Left hindlimb (tissue), 1 donor: ENCODE measurements around the gene ARL15.

Experiments used
- DNase-seq: peaks from one replicate; pipeline ENCODE4 v3.0.0-alpha.2; 2018

The ARL15 gene

DNA sequence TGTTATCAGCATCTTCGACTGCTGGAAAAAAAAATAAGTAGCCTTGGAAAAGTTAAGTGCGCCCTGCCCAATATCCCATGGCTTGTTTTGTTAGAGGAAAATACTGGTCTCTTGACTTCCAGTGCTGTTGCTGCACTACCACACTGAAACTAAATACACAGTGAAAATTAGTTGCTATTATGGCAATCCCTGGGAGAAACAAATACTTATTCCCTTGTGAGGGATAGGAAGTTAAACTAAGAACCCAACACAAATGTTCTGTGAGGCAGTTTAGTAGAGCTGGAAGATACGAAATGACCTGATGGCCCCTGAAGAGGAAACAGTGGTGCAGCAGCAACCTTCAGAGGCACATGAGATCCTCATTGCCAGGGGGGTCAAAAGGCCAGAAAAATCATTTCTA, 164.0 kb downstream of the ARL15 start:
- DNase-seq: no peak

DNA sequence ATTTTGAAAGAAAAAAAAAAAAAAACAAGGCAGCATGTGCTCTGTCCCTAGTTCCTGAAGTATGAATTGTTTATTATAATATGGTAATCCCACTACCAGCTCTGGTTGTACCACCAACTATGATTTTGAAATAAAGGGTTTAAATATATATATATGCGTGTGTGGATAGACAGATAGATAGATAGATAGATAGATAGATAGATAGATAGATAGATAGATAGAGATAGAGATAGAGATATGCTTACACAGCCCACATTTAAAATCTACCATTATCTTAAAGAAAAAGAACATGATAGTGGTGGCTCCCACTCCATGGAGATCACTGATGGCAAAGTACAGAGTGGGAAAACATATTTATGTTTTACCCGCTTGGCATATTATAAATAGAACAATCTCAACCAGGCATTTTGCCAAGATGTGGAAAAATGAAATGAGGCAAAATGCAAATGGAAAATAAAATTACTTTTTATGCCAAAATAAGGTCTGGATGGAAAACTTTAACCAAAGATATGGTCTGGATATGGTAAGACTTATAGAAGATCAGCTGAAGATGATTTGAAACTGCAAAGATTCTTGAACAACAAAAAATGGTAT, 170.0 kb downstream of the ARL15 start:
- DNase-seq: no peak

DNA sequence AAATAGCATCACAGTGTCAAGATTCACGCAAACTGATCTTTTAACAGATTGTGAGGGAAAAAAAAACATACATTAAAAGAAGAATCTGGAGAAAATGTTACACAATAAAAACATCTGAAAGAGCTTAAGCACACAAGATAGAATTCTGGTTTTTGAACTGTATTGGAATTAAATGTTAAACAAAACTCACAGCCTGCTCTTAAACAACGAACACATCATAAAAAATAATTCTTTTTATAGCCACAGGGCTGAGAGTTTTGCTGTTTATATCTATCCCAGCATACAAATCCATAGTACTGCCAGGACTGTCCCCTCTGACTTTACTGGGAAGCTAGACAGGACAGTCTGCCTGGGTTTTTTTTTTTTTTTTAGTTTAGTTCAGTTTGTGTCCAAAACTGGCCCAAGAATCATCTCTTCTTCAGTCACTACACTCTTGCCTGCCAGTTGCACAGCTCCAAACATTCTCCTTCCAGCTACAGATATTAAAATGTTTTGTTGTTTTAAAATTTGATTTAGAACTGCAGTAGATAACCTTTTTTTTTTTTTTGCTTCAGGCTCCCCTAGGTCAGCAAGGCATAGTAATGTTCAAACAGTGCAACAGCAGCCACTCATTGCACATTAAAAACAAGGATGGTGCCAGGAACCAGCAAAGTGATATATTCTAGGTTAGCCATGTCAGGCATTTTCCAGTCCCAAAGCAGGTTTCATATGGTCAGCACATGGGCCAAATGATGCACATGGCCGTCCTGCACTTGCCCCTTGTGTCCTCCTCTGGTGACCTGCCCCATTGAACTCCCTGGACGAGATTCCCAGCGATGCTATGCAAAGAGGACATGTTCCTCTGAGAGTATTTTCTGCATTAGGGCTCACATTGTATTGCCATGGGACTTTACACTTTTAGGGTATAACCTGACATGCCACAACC, 173.6 kb downstream of the ARL15 start:
- DNase-seq: peak; percentile 37

DNA sequence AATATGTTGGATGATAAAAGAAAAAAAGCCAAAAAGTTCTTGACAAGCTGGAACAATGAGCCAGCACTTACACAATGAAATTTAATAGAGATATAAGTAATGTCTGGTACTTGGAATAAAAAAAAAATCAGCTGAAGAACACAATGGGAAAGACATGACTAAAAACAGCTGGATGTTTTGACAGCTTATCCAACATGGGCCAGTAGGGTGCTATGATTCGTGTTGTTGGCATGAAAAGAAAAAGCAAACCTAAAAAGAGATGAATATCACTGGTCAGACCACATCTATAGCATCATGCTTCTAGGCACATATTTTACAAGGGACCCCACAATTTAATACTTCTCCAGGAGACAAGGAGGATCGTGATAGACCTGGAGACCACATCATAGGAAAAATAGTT, 175.3 kb downstream of the ARL15 start:
- no peak for DNase-seq

DNA sequence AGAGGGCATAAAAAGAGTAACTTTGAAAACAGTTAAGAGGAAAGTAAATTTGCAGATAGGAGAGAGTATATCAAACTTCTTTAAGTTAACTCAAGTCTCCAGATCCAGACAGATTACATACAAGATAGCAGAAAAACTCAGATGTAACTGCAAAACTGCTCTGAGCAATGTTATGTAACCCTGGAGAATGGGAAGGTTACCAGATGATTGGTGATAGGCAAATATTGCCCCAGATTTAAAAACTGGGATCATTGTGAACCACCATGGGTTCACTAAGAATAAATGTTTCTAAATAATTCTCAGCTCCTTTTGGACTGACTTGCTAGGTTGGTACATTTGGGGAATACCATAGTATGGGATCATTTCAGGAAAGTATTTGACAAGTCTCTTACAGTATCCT, 176.5 kb downstream of the ARL15 start:
- DNase-seq: no peak

DNA sequence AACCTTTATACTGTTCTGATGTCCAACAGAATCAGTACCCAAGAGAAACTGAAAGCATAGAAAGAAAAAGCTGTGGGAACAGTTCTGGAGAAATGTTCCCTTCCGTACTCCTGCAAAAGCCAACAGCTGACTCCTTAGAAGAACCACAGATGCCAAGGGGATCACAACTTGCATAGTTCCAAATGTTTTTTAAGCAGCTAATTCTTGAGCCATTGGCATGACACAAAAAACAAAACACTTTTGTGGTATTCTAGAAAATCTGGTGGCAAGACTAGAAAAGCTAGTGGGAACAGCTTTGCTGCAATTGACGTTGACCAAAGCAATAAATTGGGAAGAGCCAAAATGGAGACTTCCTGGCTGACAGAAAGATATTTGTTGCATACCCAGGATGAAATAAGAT, 189.9 kb downstream of the ARL15 start:
- no peak for DNase-seq

DNA sequence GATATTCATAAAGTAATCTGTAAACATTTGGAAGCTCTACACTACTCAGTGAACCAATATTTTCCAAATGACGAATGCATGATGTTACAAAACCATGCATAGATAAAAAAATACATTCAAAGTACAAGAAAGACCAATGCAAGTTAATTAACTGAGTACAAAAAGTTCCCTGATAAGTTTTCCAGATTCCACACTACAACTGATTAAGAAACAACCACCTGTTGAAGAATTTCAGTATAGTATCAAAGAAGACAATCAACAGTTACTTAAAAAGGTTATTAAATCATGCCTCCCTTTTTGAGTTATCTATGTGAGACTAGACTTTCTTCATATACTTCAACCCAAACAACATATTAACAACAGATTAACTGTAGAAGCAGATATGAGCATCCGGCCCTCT, 192.4 kb downstream of the ARL15 start:
- no peak for DNase-seq

DNA sequence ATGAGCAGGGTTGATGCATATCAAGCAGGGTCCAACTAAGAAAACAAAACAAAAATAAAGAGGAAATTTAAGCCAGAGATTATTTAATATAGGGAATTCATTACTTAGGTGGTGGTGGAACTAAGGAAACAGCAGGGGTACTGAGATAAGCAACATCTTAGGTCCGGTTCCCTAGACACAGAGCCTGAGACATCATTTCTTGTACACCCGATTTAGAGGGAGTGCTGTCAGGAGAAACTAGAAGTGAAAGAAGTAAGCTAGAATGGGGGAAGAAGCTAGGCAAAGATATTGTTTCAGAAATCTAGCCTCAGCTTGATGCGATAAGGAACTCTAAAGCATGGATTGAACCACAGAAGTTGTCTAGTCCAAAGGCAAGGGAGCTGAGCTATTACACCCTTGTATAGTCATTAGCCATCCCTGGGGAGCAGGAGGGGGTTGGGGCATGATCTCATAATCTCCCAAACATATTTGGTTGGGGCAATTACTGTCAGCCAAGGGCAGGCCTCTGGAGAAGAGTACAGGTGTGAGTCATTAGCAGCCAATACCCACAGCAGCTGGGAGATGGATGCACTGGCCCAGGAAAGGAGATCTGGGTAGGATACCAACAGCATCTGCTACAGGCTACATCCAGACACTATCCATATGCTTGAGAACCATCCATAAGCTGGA, 194.5 kb downstream of the ARL15 start:
- no peak for DNase-seq

DNA sequence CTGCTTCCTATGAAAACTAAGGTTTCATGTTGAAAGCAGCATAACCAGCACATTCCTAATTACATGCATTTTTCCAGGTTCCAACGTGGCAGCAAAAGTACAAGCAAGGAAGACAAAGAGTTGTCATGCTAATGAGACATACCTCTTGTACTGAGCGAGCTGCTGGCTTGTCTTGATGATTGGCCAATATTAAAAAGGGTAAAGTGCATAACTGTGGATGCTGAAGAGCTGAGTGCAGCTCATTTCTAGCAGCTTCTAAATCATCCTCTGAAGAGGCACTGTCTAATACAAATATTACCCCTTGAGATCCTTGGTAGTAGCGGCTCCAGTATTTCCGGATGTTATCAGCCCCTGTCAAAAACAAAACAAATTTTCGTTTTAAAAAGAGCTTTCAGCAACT, 197.3 kb downstream of the ARL15 start:
- DNase-seq: no peak

DNA sequence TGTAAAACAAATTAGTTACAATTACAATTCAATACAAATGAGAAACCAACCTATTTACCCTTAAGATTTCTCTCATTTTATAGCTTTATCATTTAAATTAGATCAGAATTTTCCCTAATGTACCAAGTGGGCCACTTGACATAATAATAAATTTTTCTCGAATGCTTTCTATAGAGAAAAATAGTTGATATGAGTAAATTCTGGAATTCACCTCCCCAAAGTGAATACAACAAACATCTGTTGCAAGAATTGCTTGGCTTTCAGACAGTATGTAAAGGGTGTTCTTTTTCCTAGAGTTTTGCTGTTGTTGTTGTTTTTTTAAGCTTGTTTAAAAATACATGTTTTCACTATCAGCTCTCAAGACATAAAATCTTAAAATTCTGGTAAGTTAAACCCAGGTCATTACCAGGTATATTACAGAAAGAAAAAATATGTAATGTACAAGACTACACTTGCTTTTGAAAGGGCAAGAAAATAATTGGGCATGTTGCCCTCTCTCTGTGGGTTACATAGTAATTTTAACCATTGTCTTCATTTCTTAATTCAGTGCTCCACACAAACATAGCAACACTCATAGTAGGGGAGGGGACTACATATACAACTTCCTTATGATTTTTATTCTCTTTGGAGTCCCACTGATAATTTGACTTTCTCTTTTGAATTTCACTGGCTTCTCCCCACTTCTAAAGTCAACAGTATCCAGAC, 200.6 kb downstream of the ARL15 start:
- DNase-seq: no peak

DNA sequence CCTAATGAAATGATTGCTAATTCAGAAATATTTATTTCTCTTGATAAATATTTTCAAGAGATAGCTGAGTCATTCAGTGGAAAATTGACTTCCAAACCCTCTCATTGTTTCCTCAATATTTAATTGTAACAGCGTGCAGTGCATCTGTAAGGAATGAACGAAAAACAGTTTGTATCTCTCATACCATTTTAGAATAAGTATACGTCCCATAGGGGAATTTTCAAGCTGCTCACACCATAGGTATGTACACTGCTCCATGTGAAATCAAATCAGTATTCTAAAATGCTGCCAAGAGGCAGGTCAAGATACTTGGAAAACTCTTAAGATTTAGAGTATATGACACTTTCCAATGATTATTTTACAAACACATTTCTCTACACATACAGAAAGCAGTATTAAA, 202.2 kb downstream of the ARL15 start:
- no peak for DNase-seq

DNA sequence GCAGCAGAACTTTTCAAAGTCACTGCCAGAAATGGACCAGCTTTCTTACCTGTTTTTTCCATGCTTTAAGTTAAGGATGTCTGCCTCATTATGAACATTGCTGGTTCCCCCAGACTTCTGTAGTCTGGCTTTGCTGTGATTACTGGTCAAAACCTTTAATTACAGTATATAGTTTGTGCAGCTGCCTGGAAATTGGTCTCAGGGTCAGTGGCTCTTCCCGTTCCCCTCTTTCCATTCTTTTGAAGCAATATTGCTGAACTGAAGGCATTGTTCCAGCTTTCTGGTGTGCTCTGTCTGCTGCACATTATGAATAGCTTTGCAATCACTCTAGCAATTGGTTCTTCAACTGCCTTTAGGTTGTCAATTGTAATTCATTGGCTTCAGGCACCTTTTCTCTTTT, 206.5 kb downstream of the ARL15 start:
- DNase-seq: no peak

DNA sequence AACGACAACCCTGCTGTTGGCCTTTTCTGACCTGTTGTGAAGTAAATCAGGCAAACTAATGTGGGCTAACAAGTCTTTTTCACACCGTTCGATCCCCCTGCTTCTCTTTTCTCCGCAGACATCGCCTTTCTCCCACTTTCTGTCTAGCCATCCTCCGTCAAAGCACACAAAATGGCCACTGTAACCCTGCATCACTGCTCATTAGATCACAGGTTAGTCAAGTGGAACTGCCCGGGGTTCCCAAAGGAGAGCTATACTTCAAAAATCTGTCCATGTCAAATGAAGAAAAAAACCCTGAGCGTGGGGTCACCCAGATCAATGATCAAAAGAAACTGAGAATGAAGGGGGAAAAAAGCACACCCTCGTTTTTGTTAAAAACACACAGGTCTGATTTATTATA, 212.1 kb downstream of the ARL15 start:
- no peak for DNase-seq

DNA sequence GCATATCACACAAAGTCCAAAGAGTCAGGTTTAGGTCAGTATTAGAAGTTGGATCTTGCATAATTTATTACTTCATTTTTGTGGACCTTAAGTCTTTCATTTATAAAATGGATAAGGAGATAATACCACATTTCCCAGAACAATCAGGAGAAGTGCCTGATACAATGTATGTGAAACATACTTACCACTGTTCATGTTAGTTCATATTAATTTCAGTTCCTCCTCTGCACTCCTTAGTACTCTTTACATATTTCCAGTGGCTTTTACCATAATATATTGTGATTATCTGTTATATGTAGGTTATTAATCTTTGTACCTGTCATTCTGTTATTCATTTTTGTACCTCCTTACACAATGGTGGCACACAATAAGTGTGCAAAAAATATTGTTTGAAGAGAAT, 214.4 kb downstream of the ARL15 start:
- DNase-seq: no peak

DNA sequence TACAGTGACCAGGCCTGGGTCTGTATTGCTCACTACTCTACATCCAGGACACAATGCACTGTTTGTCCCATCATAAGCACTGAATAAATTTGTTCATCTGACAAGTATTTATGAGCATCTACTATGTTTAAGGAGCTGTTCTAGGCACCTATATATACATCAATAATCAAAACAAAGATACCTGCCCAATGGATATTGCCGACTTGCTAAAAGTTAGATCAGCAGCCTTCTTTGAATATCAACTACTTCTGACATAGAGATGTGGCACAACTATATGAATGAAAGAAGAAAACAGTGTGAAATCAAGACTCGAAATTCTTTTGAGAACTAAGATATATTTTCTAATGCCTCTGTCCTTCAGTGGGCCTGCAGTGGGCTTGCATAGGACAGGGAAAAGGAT, 215.7 kb downstream of the ARL15 start:
- no peak for DNase-seq

DNA sequence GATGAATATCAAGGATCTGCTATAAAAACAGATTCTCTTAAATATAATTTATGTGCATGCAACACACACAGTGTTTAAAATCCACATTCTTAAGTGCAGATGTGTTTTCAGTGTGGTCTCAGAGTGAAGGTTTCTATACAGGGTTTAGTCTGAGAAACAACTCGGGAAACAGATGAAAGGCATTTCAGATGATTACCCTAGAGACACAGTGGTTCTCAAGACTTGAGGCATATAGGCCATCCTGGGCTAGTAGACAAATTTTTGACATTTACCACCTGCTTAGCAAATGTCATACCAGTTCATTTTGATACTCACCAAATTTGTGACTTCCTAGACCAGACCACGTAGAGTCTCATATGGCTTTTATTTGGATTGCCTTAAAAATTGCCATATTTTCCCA, 216.5 kb downstream of the ARL15 start:
- DNase-seq: no peak

DNA sequence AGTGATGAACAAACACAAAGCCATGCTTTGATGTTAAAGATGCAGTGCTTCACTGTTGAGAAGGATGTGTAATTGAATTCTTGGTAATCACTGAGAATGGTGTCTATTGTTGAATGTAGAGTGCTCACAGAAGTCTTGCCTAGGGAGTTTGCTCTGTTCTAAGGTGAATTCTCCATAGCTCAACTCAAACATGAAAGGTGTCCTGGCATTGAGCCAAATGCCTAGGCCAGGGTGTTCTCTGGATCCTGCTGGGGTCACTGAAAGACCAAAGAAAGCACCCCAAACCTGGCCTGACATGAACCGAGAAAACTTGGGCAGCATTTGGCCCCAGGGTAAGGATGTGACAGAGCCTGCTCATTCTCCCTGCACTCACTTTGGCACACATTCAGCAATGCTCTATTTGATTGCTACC, 217.3 kb downstream of the ARL15 start:
- no peak for DNase-seq

DNA sequence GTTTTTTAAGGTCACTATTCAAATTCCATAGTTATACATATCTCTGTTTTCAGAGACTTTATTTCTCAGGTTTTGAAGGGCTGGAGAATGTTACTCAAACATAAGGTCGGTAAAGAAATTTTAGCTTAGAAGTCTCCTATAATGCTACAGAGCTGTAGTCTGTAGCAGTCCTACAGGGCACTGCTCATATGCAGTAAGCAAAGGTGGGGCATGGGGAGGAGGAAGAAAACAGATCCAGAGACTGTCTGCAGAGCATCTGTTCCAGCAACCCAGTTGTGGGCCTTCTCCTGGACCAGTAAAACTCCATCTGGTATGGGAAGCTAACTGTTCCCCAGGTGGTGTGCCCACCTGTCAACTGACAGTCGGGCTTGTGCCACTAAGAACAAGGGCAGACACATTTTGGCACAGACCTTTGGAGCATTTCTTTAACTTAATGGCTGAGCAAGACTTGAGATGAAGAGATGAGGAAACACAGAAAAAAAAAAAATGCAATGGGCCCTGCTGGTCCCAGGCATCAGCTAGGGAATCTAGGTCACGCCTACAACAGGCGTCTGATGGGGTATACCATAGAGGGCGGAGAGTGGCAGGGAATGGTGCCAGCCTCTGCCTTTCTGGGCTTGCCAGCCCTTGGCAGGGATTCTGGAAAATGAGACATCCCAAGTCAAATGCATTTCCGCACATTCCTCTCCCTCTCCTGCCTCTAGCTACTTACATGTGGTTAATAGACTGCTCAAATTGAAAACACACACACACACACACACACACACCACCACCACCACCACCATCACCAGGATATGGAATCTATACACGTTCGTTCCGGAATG, 218.9 kb downstream of the ARL15 start:
- peak; percentile 42 for DNase-seq

DNA sequence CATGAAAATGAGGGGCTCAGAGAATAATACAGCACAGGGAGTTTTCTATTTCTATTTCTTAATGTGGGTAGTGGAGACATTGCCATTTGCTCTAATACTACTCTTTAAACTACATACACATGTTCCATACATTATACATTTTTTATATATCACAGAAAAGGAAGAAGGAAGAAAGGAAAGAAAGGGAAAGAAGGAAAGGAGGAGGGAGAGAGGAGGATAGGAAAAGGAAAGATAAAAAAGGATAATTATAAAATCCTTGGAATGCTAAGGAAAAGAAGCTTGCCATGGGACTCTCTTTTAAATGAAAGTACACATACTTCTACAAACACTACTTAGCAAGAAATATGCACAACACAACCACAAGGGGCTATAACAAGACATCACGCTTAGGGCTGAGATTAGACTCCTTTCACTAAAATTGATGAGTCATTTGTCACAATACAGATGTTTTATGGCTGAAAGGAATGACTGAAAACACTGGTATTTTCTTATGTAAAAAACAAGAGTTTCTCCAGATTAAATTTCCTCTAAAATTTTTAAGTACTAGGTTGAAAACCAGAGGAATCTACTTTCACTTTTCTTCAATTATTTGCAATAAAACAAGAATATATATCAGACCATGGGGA, 219.8 kb downstream of the ARL15 start:
- DNase-seq: no peak

DNA sequence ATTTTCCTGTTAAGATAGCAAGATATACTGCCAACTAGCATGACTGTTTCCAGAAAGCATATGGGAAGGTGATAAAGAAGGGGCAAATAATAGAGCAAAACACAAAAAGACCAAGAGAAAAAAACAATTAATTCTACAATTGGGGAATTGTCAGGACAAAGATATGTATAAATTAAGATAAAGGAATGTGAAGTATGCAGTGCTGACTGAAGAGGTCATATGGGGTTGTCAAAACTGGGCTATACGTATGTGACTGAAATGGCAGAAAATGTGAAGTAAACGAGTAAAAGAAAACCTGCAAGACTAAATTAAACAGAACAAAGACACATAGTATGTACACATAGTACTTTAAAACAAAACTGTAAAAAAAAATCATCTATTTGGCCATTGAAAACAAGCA, 222.3 kb downstream of the ARL15 start:
- DNase-seq: no peak

DNA sequence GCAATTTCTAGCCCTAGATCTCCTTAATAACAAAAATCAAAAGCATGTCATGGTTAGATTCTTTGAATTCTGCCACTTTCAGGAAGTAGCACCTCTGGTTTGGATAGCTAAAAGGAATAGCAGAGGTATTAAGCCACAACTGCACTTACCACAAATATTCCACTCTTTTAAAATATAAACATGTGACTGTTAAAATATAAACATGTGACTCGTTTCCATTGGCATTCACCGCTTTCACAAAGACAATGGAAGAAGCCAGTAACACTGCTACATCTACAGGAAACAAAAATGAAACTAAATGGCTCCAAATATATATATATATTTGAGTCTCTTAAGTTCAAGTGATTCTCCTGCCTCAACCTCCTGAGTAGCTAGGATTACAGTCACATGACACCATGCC, 222.9 kb downstream of the ARL15 start:
- no peak for DNase-seq

DNA sequence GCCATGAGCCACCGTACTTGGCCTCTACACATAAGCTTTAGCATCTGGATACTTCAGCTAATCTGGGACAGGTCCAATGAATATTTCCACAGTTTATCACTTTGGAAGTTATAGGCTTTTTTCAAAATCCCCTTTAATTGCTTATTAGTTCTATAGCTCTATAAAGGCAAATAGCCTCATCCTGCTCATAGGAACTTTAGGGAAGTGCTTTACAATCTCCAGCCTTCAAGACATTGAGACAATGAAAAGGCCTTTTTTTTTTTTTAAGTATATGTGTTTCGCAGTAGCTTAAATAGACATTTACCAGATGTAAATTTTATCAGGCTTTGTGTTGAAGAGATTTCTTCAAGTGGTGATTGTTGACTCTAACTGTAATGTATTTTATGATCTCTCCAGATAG, 224.2 kb downstream of the ARL15 start:
- DNase-seq: no peak
